ENCODE results near the gene PPEF1. TPM values are rescaled to one million over a fixed set of nuclear protein-coding genes. Genes with fewer than 3 reads are reported as not detected.
"Not testable (repeated sequence)": the region's sequence is repeated elsewhere in the genome, so short reads cannot be mapped to it uniquely, and the experiment has no call there.

Gene PPEF1
- total and polyA plus RNA-seq, 5 experiments from 2014 or later, result 0.26 to 0.75 (median 0.55) TPM; not detected in 2

DNA sequence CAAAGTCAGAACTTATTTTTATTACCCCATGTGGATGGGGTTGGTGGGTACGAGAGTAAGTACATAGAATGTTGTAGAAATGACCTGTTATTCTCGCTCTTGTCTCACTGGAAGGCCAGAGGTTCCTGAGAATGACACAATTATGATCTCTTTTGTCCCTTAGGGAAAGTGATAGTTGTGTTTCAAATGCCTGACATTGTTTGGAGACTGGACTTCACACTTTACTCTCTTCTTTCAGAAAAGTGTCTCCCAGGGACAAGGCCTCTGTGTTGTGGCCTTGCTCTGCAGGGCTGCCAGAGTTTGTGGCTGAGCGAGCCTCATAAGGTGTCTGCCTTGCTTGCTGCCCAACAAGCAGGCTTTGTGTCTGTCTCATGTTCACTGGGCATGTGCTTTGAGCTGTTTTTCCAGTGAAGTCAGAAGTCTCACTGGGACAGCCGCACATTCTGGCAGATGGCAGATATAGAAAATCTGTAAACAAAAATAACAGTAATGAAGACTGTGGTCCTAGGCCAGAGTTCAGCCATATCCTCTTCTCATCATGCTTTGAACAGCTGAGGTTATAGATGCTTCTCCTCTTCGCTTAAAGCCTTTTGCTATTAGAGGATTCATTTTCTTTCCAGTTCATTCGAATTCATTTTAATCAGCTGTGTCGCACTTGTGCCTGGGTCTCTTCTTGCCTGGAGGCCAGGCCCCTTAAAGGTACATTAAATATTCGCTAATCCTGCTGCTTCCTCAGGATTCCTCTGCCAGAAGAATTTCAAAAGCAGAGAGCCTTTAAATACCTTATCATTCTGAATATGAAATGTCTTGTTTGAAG lies 14.4 kb downstream of the PPEF1 start:
- Mint-ChIP-seq H3K4me3 (no peak overlapping the region), H3K4me1 (peaks cover 2 to 10% (median 9%) of the 10 kb centered on the region in 4 donors), H3K27me3 (no peaks in the 10 kb centered on the region), H3K9me3 (peaks cover 0 to 5% (median 0%) of the 10 kb centered on the region in 9 donors), H3K27ac (no peak overlapping the region), H3K36me3 (no peaks in the 10 kb centered on the region)
- ATAC-seq (no peak), DNase-seq (no peak)
- POLR2A ChIA-PET, result no interaction called here

- peaks cover 0 to 4% (median 0%) of the 10 kb centered on the region in 9 donors for H3K9me3 Mint-ChIP-seq
- H3K4me1 Mint-ChIP-seq, result peaks cover 2 to 10% (median 9%) of the 10 kb centered on the region in 4 donors
- no peak overlapping the region for H3K27ac Mint-ChIP-seq
- POLR2A ChIA-PET, result no interaction called here
- no peaks in the 10 kb centered on the region for H3K36me3 Mint-ChIP-seq
- DNase-seq, result no peak
- no peak overlapping the region for H3K4me3 Mint-ChIP-seq
- ATAC-seq, result no peak
- H3K27me3 Mint-ChIP-seq, result no peaks in the 10 kb centered on the region
Measured at GRCh38 chrX:18722500-18723071, 15.1 kb downstream of the PPEF1 start.

DNA sequence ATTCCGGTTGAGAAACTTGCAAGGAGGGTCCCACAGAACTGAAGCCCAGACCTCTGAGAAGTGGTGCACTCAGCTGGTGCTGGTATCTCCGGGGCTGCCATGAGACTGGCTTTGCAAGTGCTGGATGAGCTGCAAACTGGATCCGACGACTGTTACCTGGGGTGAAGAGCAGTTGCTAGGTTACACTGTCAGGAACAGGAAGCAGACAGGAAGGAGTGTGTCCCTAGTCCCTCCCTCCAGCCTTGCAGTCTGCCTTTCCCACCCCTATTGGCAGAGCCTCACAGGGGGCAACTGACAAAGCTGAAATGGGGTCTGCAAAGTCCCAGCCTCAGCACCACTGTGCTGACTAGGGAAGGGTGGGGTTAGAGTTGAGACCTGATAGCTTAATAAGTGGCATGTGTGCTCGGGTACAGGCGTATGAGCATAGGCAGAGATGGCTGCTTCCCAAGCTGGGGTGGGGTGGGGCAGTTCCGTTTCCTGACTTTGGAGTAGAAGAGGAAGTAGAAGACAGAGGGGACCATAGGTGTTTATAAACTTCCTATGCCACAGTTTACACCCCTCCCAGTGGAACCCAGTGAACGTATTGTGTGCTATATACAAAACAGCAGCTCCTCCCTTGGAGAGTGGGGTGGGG lies 18.0 kb downstream of the PPEF1 start:
- Mint-ChIP-seq H3K27ac (no peak overlapping the region), H3K36me3 (no peaks in the 10 kb centered on the region), H3K4me1 (peaks cover 2 to 10% (median 9%) of the 10 kb centered on the region in 4 donors), H3K9me3 (peaks cover 0 to 4% (median 0%) of the 10 kb centered on the region in 9 donors), H3K4me3 (peak overlapping the region in 6 of 10 donors; percentile 24 to 47 (median 32)), H3K27me3 (no peaks in the 10 kb centered on the region)
- POLR2A ChIA-PET, result no interaction called here
- no peak for DNase-seq
- no peak for ATAC-seq

GRCh38 chrX:18733287-18733686 lies 25.8 kb downstream of the PPEF1 start:
- H3K4me1 Mint-ChIP-seq, result no peaks in the 10 kb centered on the region
- H3K9me3 Mint-ChIP-seq, result peaks cover 0 to 12% (median 0%) of the 10 kb centered on the region in 9 donors
- no peaks in the 10 kb centered on the region for H3K27me3 Mint-ChIP-seq
- ATAC-seq, result no peak
- no peaks in the 10 kb centered on the region for H3K36me3 Mint-ChIP-seq
- no peak overlapping the region for H3K27ac Mint-ChIP-seq
- POLR2A ChIA-PET, result no interaction called here
- no peak overlapping the region for H3K4me3 Mint-ChIP-seq
- no peak for DNase-seq

- ATAC-seq, H3K36me3 Mint-ChIP-seq, POLR2A ChIA-PET, DNase-seq, H3K27me3 Mint-ChIP-seq, H3K4me3 Mint-ChIP-seq, H3K27ac Mint-ChIP-seq, H3K4me1 Mint-ChIP-seq, H3K9me3 Mint-ChIP-seq: not testable (repeated sequence)
Measured at GRCh38 chrX:18739609-18740008, 32.2 kb downstream of the PPEF1 start.

- no peaks in the 10 kb centered on the region for H3K4me1 Mint-ChIP-seq
Measured at GRCh38 chrX:18748499-18748898, 41.1 kb downstream of the PPEF1 start.

DNA sequence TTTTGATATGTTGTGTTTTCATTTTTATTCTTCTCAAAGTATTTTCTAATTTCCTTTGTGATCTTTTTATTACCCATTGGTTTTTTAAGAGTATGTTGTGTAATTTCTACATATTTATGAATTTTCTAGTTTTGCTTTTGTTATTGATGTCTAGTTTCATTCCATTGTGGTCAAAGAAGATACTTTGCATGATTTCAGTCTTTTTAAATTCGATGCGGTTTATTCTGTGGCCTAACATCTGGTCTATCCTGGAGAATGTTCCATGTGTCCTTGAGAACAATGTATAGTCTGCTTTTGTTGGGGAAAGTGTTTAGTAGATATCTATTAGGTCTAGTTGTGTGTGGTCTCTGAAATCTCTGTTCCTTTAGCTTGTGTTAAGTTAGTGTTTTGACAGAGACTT lies 46.2 kb downstream of the PPEF1 start:
- H3K9me3 Mint-ChIP-seq, result peaks cover 0 to 4% (median 0%) of the 10 kb centered on the region in 9 donors

More at GRCh38 chrX:18748499-18748898, 41.1 kb downstream of the PPEF1 start:
- peaks cover 0 to 4% (median 0%) of the 10 kb centered on the region in 9 donors for H3K9me3 Mint-ChIP-seq
- H3K36me3 Mint-ChIP-seq, result peaks cover 0 to 4% (median 0%) of the 10 kb centered on the region in 3 donors
- no peak overlapping the region for H3K4me3 Mint-ChIP-seq
- POLR2A ChIA-PET, result no interaction called here
- ATAC-seq (no peak), DNase-seq (no peak)
- H3K27ac Mint-ChIP-seq, result no peak overlapping the region
- no peaks in the 10 kb centered on the region for H3K27me3 Mint-ChIP-seq

DNA sequence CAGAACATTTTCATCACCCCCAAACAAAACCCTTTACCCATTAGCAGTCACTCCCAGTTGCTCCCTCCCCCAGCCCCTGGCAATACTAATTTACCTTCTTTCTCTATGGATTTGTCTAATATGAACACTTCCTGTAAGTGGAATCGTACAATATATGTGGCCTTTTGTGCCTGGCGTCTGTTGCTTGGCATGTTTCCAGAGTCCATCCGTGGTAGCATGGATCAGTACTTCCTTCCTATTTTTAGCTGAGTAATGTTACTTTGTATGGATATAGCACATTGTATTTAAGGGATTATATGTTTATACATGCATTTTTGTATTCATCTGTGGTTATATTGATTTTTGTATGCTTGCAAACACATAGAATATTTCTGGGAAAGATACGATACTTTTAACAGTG lies 48.2 kb downstream of the PPEF1 start:
- POLR2A ChIA-PET, result no interaction called here
- peaks cover 0 to 4% (median 0%) of the 10 kb centered on the region in 9 donors for H3K9me3 Mint-ChIP-seq
- peaks cover 0 to 4% (median 0%) of the 10 kb centered on the region in 3 donors for H3K36me3 Mint-ChIP-seq
- H3K4me1 Mint-ChIP-seq, result peaks cover 0 to 3% (median 0%) of the 10 kb centered on the region in 4 donors
- no peak overlapping the region for H3K4me3 Mint-ChIP-seq
- ATAC-seq, result no peak
- DNase-seq, result no peak
- no peaks in the 10 kb centered on the region for H3K27me3 Mint-ChIP-seq
- H3K27ac Mint-ChIP-seq, result no peak overlapping the region

More for the DNA sequence above, 46.2 kb downstream of the PPEF1 start:
- H3K36me3 Mint-ChIP-seq, result peaks cover 0 to 4% (median 0%) of the 10 kb centered on the region in 3 donors
- no peak overlapping the region for H3K4me3 Mint-ChIP-seq
- H3K4me1 Mint-ChIP-seq, result peaks cover 0 to 3% (median 0%) of the 10 kb centered on the region in 4 donors
- DNase-seq (no peak), ATAC-seq (no peak)
- H3K27ac Mint-ChIP-seq, result no peak overlapping the region
- H3K27me3 Mint-ChIP-seq, result no peaks in the 10 kb centered on the region
- POLR2A ChIA-PET, result no interaction called here

GRCh38 chrX:18757956-18758932 lies 50.8 kb downstream of the PPEF1 start:
- no peaks in the 10 kb centered on the region for H3K36me3 Mint-ChIP-seq
- no peak overlapping the region for H3K27ac Mint-ChIP-seq
- DNase-seq, result no peak
- H3K4me1 Mint-ChIP-seq, result peaks cover 0 to 3% (median 0%) of the 10 kb centered on the region in 4 donors
- no peak for ATAC-seq
- no peak overlapping the region for H3K4me3 Mint-ChIP-seq
- POLR2A ChIA-PET, result no interaction called here
- H3K9me3 Mint-ChIP-seq, result peaks cover 0 to 4% (median 0%) of the 10 kb centered on the region in 9 donors
- no peaks in the 10 kb centered on the region for H3K27me3 Mint-ChIP-seq

GRCh38 chrX:18761750-18762149 lies 54.3 kb downstream of the PPEF1 start:
- no peaks in the 10 kb centered on the region for H3K36me3 Mint-ChIP-seq
- ATAC-seq, result no peak
- POLR2A ChIA-PET, result no interaction called here

DNA sequence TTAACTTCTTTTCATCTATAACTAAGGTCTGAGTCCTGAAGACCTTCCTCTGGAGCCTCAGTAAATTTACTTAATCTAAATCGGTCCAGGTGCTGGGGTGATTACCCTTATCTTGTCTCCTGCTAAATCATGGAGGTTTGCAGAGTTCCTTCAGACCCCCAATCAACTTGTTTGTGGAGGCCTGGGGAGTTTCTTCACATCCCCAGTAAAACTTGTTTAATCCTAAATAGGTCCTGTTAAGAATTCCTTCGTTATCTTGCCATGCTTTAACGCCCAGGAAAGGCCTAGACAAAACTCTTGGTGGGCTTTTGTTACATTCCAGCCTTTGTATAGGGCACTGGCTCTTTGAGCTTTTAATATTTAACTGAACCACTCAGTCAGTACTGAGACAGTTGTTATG lies 55.7 kb downstream of the PPEF1 start:
- H3K4me3 Mint-ChIP-seq, POLR2A ChIA-PET, H3K27ac Mint-ChIP-seq, H3K9me3 Mint-ChIP-seq, DNase-seq, H3K36me3 Mint-ChIP-seq, ATAC-seq, H3K27me3 Mint-ChIP-seq, H3K4me1 Mint-ChIP-seq: not testable (repeated sequence)

More at GRCh38 chrX:18761750-18762149, 54.3 kb downstream of the PPEF1 start:
- Mint-ChIP-seq H3K4me3 (no peak overlapping the region), H3K4me1 (no peaks in the 10 kb centered on the region), H3K27ac (no peak overlapping the region), H3K27me3 (no peaks in the 10 kb centered on the region), H3K9me3 (no peaks in the 10 kb centered on the region)
- DNase-seq, result no peak

DNA sequence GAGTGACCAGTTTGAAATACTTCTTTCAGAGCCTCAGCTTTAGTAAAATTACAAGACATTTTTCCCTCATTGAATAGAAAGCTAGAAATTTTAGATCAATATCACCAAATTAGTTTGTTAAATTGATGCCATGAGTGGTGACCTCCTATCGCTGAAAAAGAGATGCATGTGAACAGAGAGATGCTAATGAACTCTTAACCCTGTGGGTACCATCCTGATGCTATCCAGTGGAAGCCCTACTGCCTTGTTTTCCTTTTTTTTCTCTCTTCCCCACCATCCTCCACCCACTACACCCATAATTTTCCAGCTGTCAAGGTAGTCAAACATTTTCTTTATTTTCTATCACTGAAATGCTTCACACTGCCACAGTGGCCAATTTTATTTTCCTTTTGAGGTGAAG lies 61.9 kb downstream of the PPEF1 start:
- DNase-seq (no peak), ATAC-seq (no peak)
- no peak overlapping the region for H3K27ac Mint-ChIP-seq
- POLR2A ChIA-PET, result no interaction called here
- peaks cover 0 to 13% (median 3%) of the 10 kb centered on the region in 3 donors for H3K36me3 Mint-ChIP-seq
- peaks cover 0 to 11% (median 7%) of the 10 kb centered on the region in 9 donors for H3K9me3 Mint-ChIP-seq
- no peaks in the 10 kb centered on the region for H3K4me1 Mint-ChIP-seq
- H3K27me3 Mint-ChIP-seq, result no peaks in the 10 kb centered on the region
- peak overlapping the region in 1 of 10 donors; percentile 35 for H3K4me3 Mint-ChIP-seq
